CD4-positive, alpha-beta T cell treated with Interleukin-15 for 1 hour (primary cell): ENCODE measurements around the gene OTOF.

ENCODE experiments used
- DNase-seq: peaks from one replicate; pipeline ENCODE4 v3.0.0-alpha.2; 2020

OTOF gene

DNA sequence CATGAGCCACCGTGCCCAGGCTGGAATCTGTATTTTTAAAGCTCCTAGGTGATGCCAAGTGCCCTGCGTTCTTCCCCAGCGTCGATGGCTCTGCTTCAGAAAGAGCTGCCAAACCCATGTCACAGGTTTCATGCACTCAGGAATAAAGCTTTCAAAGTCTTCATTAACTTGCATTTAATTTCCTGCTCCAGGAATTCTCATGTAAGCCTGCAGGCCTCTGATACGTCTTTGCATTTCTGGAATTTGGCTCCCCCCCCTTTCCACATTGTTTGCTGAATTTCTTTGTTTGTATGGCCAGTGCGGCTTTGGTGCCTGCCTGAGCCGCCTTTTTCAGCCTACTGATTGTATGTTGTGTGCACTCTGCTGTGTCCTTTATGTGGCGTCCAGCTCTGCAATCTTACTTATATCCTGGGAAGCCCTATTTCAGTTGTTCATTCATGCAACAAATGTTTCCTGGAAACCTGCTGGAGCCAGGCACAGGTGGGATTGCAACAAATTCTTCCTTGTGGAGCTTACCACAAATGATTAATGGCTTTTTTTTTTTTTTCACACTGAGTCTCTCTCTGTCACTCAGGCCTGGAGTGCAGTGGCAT is 17.9 kb upstream of the OTOF start:
- DNase-seq: no peak

DNA sequence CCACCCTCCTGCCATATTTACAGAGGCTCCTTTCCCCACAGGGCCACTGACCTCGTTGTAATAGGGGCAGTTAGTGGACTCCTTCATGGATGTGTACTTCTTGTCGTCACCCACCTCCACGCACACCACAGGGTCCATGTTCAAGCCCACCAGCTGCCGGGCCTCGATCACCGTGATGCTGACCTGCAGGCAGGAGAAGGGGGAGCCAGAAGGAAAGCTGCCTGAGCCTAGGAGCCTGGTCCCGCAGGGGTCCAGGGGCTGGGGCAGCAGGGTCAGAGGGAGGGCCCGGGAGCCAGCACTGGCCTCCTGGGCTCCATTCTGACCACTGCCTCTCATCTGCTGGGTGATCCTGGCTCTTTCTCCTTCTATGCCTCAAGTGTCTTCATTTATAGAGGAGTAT is 17.0 kb upstream of the OTOF start:
- DNase-seq: no peak

GRCh38 chr2:26494199-26494598 is 16.3 kb upstream of the OTOF start:
- DNase-seq: no peak

- DNase-seq: peak; percentile 24
These were observed 15.6 kb upstream of the OTOF start for GRCh38 chr2:26493566-26493965.

- no peak for DNase-seq
These were observed 15.0 kb upstream of the OTOF start for GRCh38 chr2:26492749-26493515.

DNA sequence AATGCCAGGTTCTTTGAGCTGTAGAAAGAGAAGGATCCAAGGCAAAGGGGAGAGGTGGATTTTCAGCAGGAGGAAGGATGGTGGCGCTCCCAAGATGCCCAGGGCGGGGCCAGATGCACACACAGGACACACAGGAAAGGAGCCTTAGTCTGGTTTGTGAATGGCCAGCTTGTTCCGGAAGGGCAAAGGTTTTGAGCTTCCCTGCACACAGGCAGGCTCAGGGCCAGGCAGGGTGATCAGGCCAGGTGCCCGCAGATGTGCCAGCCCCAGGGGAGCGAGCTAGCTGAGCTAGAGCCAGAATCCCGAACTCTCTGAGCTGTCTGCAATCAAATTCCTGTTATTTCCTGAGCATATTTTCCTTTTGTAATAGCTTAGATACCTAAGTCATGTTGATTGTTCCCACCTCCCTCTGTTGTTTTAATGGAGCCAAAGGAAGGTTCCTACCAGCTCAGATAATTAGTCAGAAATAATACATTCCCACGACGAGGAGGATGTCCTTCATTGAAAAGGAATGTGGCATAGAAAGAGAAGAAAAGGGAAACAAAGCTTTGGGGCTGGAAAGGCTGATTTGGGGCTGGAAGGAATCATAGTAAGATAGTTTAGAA is 13.7 kb upstream of the OTOF start:
- no peak for DNase-seq

GRCh38 chr2:26489213-26489850 is 11.4 kb upstream of the OTOF start:
- no peak for DNase-seq

DNA sequence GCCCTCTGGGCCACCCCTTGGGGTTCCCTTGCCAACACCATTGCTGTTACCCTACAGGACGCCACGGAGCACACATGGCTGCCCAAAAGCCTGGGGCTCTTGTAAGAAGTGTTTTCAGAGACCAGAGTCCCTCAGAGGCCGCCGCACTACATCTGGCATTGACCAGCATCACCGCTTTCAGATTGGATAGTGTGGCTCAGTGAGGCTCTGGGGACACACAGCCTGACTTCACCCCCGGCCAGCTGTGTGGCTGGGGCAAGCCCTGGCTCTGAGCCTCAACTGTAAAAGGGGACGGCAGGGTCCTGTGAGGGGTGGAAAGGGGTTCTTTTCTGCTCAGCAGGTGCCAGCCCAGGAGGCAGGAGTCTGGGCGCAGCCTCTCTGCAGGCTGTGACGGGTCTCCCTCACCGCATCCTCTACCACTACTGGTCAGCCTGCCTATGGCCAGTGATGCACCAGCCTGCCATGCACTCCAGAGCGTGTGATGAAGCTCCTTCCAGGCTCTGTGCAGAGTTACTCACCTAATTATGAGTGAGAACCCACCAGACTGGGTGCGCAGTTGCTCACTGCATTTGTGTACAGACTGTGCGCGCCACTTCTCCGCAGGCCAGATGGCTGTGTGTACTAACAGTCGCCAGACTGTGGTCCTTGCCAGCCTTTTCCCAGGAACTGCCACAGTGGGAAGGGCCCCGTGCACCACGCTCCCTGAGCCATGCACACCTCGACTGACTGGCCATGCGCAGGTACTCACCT is 10.7 kb upstream of the OTOF start:
- DNase-seq: no peak

GRCh38 chr2:26487192-26487591 is 9.3 kb upstream of the OTOF start:
- no peak for DNase-seq

DNA sequence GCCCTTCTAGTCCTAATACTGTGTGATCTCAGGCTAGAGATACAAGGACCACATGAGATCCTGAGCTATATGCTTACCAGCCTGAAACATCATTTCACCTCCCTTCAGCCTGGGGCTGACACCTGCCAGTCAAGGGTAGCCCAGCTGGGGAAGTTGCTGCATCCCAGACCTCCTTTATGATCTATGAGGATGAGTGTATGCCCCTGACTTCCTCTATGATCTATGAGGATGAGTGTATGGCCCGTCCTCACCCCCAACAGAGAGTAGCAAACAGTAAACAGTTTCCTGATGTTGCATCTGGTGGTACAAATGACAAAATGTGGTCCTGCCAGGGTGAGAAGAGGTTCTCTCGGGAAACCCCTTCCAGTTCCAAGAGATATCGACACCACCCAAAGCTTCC is 8.9 kb upstream of the OTOF start:
- no peak for DNase-seq

DNA sequence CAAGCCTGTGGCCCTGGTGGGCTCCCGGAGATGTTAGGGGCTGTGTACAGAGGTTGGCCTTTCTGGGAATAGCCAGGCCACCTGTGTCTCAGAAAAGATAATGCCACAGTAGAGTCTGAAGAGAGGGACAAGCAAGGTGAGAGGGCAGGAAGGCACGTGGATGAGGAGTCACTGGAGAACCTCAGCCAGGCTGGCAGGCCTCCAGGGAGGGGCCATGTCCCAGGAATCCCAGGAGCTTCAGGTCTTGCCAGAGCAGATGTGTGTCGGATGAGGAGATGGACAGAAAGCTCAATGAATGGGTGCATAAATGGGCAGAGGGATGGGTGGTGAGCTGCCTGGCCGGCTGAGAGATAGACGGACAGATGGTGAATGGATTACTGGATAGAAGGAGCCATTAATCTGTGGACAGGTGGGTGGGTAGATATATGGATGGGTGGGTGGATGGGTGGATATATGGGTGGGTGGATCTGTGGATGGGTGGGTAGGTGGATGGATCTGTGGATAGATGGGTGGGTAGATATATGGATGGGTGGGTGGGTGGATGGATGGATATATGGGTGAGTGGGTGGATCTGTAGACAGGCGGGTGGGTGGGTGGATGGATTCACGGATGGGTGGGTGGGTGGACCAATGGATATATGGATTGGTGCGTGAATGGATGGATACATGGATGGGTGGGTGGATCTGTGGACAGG is 7.9 kb upstream of the OTOF start:
- DNase-seq: no peak

- no peak for DNase-seq
These were observed 7.2 kb upstream of the OTOF start for GRCh38 chr2:26485099-26485498.

- DNase-seq: no peak
These were observed 6.7 kb upstream of the OTOF start for GRCh38 chr2:26484579-26484978.

GRCh38 chr2:26483957-26484565 is 6.1 kb upstream of the OTOF start:
- no peak for DNase-seq

GRCh38 chr2:26483516-26483915 is 5.6 kb upstream of the OTOF start:
- DNase-seq: no peak

DNA sequence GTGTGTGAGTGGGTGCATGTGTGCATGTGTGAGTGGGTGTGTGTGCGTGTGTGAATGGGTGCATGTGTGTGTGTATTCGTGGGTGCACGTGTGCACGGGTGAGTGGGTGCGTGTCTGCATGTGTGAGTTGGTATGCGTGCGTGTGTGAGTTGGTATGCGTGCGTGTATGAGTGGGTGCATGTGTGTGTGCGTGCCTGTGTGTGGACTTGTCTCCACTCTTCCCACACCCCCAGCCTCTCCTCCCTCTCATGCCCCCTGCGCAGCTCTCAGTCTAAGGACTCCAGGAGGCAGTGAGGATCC is 5.1 kb upstream of the OTOF start:
- DNase-seq: no peak

DNA sequence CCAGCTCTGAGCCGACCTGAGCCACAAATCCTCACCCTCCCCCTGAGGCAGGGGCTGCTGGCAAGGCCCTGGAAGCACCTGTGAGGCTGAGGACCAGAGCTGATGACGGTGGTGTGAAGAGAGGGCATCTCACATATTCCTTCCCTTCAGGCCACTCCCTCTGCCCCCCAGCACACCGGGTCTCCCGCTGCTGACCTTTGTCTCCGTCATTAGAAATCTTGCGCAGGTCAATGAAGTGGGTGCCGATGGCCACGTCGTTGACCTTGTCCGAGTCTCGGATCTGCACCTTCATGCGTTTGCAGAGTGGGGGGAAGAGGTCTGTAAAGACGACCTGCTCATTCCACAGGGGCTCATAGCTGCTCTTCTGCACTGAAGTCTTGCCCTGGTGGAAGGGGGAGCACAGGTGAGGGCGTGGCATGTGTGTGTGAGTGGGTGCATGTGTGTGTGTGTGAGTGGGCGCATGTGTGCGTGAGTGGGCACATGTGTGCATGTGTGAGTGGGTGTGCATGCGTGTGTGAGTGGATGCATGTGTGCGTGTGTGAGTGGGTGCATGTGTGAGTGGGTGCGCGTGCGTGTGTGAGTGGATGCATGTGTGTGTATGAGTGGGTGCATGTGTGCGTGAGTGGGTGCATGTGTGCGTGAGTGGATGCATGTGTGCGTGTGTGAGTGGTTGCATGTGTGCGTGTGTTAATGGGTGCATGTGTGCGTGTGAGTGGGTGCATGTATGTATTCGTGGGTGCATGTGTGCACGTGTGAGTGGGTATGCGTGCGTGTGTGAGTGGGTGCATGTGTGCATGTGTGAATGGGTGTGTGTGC is 4.5 kb upstream of the OTOF start:
- DNase-seq: no peak

- no peak for DNase-seq
These were observed 3.8 kb upstream of the OTOF start for GRCh38 chr2:26481706-26482105.

- no peak for DNase-seq
These were observed 2.9 kb upstream of the OTOF start for GRCh38 chr2:26480566-26481423.

DNA sequence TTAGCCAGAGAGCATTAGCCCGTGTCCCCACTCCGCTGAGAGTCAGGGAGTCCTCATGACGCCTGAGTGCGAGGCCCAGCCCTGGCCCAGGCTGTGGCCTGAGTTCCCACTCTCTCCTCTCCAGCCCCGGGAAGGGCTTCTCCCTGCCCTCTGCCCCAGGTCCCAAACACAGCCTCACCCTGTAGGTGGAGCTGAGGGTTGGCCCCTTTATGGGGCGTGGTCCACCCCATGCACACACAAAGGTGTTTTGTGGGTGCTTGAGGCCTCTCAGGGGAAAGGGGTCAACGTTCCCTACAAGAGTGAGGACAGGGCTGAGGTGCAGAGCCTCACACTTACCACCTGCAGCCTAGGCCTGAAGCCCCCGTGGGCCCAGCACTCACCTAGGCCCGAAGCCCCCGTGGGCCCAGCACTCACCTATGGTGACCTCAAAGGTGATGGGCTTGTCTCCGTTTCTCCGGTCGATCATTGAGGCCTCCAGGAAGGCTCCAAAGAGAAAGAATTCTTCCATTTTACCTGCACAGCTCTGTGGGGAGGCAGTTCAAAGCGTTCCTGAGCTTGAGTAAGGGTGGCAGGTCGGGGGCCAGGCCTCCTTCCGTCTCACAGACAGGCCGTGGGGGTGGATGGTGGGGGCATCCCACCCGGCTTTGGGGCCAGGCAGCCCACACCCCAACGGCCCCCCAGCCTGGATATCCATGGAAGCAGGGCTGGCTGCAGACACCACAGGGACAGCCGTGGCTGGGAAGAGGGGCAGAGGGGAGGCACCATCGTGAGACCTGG is 2.1 kb upstream of the OTOF start:
- no peak for DNase-seq
